ENCODE measurements around the gene GRID2.

GRCh38 chr4:92847026-92847425 is 543.3 kb downstream of the GRID2 start:
- TF ChIP-seq USF2 (IDR thresholded peaks at IDR 0.05; ENCODE audit: low read depth, low read length) (no peak), USF2 (CRISPR knock-in tag; IDR thresholded peaks at IDR 0.05; ENCODE audit: borderline replicate concordance) (no peak), WIZ (CRISPR knock-in tag; IDR thresholded peaks at IDR 0.05) (no peak), ZNF710 (CRISPR knock-in tag; IDR thresholded peaks at IDR 0.05; ENCODE audit: borderline replicate concordance) (no peak), SUZ12 (IDR thresholded peaks at IDR 0.05; ENCODE audit: low read depth, low read length) (no peak), PHF8 (CRISPR knock-in tag; IDR thresholded peaks at IDR 0.05) (no peak), ZFP62 (CRISPR knock-in tag; IDR thresholded peaks at IDR 0.05) (no peak), DPF2 (CRISPR knock-in tag; IDR thresholded peaks at IDR 0.05; ENCODE audit: borderline replicate concordance, low read depth) (no peak), ZNF350 (CRISPR knock-in tag; IDR thresholded peaks at IDR 0.05; ENCODE audit: borderline replicate concordance, low read depth) (no peak), TAF1 (CRISPR knock-in tag; IDR thresholded peaks at IDR 0.05) (no peak)
- TF ChIP-seq, protein P1, sequence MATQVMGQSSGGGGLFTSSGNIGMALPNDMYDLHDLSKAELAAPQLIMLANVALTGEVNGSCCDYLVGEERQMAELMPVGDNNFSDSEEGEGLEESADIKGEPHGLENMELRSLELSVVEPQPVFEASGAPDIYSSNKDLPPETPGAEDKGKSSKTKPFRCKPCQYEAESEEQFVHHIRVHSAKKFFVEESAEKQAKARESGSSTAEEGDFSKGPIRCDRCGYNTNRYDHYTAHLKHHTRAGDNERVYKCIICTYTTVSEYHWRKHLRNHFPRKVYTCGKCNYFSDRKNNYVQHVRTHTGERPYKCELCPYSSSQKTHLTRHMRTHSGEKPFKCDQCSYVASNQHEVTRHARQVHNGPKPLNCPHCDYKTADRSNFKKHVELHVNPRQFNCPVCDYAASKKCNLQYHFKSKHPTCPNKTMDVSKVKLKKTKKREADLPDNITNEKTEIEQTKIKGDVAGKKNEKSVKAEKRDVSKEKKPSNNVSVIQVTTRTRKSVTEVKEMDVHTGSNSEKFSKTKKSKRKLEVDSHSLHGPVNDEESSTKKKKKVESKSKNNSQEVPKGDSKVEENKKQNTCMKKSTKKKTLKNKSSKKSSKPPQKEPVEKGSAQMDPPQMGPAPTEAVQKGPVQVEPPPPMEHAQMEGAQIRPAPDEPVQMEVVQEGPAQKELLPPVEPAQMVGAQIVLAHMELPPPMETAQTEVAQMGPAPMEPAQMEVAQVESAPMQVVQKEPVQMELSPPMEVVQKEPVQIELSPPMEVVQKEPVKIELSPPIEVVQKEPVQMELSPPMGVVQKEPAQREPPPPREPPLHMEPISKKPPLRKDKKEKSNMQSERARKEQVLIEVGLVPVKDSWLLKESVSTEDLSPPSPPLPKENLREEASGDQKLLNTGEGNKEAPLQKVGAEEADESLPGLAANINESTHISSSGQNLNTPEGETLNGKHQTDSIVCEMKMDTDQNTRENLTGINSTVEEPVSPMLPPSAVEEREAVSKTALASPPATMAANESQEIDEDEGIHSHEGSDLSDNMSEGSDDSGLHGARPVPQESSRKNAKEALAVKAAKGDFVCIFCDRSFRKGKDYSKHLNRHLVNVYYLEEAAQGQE (IDR thresholded peaks at IDR 0.05; ENCODE audit: borderline replicate concordance in 1 of 2, low read depth in 1 of 2, low read length in 2 of 2) = no peak
- TF ChIP-seq, protein P2, sequence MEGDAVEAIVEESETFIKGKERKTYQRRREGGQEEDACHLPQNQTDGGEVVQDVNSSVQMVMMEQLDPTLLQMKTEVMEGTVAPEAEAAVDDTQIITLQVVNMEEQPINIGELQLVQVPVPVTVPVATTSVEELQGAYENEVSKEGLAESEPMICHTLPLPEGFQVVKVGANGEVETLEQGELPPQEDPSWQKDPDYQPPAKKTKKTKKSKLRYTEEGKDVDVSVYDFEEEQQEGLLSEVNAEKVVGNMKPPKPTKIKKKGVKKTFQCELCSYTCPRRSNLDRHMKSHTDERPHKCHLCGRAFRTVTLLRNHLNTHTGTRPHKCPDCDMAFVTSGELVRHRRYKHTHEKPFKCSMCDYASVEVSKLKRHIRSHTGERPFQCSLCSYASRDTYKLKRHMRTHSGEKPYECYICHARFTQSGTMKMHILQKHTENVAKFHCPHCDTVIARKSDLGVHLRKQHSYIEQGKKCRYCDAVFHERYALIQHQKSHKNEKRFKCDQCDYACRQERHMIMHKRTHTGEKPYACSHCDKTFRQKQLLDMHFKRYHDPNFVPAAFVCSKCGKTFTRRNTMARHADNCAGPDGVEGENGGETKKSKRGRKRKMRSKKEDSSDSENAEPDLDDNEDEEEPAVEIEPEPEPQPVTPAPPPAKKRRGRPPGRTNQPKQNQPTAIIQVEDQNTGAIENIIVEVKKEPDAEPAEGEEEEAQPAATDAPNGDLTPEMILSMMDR (CRISPR knock-in tag; IDR thresholded peaks at IDR 0.05) = no peak
- TF ChIP-seq, protein P3, sequence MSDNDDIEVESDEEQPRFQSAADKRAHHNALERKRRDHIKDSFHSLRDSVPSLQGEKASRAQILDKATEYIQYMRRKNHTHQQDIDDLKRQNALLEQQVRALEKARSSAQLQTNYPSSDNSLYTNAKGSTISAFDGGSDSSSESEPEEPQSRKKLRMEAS (IDR thresholded peaks at IDR 0.05) = no peak

Measured in HepG2 (cell line).